ENCODE data around the gene ANXA3. TPM values are rescaled to one million over a fixed set of nuclear protein-coding genes. Genes with fewer than 3 reads are reported as not detected.
A peak's percentile ranks its signal among the peaks of the same experiment; 100 is the strongest.

Gene ANXA3
- total RNA-seq, 1 donor from 2014 or later: 271 TPM

DNA sequence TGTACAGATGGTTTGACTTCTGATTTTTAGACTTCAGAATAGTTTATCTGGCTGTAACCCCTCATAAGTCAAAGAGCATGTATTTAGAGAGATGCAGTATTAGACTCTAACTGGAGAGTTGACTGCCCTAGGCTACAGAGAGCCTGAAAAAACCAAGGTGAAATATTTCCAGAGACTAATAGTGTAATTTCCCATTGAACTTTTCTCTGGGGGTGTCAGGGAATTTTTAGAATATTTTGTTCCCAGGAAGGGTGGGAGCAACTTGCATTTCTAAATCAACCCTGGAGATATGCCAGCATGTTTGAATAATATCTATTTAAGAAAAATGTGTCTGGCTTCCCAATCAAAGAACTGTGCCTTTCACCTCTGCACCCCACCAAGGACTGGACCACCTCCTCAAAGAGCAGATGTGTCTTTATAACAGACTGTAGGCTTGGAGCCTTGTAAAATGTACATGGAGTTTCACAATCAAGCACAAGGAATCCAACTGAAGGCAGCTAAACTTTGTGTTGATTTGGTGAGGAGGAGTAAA is 2.0 kb downstream of the ANXA3 start:
- Histone ChIP-seq H3K4me3 (ENCODE audit: low read depth, low read length) (no peak overlapping the region), H3K36me3 (ENCODE audit: control insufficient read depth, insufficient read depth, low read length) (no peaks in the 10 kb centered on the region), H3K27me3 (ENCODE audit: control insufficient read depth, insufficient read depth, low read length) (no peaks in the 10 kb centered on the region)
- DNase-seq (ENCODE audit: low read depth): no peak
- TF ChIP-seq, protein P1, sequence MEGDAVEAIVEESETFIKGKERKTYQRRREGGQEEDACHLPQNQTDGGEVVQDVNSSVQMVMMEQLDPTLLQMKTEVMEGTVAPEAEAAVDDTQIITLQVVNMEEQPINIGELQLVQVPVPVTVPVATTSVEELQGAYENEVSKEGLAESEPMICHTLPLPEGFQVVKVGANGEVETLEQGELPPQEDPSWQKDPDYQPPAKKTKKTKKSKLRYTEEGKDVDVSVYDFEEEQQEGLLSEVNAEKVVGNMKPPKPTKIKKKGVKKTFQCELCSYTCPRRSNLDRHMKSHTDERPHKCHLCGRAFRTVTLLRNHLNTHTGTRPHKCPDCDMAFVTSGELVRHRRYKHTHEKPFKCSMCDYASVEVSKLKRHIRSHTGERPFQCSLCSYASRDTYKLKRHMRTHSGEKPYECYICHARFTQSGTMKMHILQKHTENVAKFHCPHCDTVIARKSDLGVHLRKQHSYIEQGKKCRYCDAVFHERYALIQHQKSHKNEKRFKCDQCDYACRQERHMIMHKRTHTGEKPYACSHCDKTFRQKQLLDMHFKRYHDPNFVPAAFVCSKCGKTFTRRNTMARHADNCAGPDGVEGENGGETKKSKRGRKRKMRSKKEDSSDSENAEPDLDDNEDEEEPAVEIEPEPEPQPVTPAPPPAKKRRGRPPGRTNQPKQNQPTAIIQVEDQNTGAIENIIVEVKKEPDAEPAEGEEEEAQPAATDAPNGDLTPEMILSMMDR (IDR thresholded peaks at IDR 0.05; ENCODE audit: insufficient read depth, low read length, poor library complexity, severe bottlenecking): no peak

DNA sequence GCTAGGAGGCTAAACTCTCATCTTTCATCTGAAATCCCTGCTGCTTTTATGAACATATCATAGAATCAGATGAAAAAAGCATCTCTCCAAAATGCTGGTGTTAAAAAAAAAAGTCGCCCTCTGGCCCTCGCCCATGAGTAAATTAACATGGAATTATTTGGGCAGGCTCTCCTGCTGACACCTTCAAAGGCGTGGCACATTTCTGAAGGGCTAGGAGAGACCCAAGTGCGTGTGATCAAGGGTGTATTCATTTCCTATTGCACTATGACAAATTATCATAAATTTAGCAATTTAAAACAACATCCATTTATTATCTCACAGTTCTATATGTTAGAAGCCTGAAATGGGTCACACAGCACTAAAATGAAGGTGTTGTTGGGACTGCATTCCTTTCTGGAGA is 5.1 kb downstream of the ANXA3 start:
- no peak for DNase-seq (ENCODE audit: low read depth)
- TF ChIP-seq, protein P1 (IDR thresholded peaks at IDR 0.05; ENCODE audit: insufficient read depth, low read length, poor library complexity, severe bottlenecking): no peak
- no peaks in the 10 kb centered on the region for H3K36me3 ChIP-seq (ENCODE audit: control insufficient read depth, insufficient read depth, low read length)
- H3K27me3 ChIP-seq (ENCODE audit: control insufficient read depth, insufficient read depth, low read length): no peaks in the 10 kb centered on the region
- H3K4me3 ChIP-seq (ENCODE audit: low read depth, low read length): no peak overlapping the region

DNA sequence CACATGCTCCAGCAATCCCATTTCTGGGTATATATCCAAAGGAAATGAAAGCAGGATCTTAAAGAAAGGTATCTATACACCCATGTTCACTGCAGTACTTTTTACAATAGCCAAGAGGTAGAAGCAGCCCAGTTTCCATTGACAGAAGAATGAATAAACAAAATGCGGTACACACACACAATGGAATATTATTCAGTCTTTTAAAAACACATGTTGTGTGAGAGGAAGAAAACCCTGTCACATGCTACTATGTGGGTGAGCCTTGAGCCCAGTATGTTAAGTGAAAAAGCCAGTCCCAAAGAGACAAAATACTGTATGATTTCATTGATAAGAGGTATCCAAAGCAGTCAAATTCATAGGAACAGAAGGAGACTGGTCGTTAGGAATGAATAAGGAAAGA is 6.3 kb downstream of the ANXA3 start:
- DNase-seq (ENCODE audit: low read depth): no peak
- TF ChIP-seq, protein P1 (IDR thresholded peaks at IDR 0.05; ENCODE audit: insufficient read depth, low read length, poor library complexity, severe bottlenecking): no peak
- no peaks in the 10 kb centered on the region for H3K36me3 ChIP-seq (ENCODE audit: control insufficient read depth, insufficient read depth, low read length)
- no peaks in the 10 kb centered on the region for H3K27me3 ChIP-seq (ENCODE audit: control insufficient read depth, insufficient read depth, low read length)
- H3K4me3 ChIP-seq (ENCODE audit: low read depth, low read length): no peak overlapping the region

DNA sequence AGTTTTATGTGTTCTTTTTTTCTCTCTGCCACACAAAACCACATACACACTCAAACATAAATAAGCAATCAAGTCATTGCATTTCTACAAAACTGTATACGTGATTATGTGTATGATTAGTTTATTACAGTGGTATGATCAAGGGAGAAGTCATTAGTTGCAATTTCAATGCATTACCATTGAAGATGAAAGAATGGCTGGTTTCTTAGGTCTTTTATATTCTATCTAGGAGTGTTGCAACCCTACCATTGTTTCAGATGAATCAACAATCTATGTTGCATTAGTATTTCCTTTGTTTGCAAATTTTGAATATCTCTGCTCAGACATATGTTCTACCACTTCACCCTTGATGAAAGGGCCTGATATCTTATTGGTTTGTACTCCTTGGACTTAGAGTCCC is 6.8 kb downstream of the ANXA3 start:
- no peak for DNase-seq (ENCODE audit: low read depth)
- Histone ChIP-seq H3K27me3 (ENCODE audit: control insufficient read depth, insufficient read depth, low read length) (no peaks in the 10 kb centered on the region), H3K36me3 (ENCODE audit: control insufficient read depth, insufficient read depth, low read length) (no peaks in the 10 kb centered on the region), H3K4me3 (ENCODE audit: low read depth, low read length) (no peak overlapping the region)
- TF ChIP-seq, protein P1 (IDR thresholded peaks at IDR 0.05; ENCODE audit: insufficient read depth, low read length, poor library complexity, severe bottlenecking): no peak

DNA sequence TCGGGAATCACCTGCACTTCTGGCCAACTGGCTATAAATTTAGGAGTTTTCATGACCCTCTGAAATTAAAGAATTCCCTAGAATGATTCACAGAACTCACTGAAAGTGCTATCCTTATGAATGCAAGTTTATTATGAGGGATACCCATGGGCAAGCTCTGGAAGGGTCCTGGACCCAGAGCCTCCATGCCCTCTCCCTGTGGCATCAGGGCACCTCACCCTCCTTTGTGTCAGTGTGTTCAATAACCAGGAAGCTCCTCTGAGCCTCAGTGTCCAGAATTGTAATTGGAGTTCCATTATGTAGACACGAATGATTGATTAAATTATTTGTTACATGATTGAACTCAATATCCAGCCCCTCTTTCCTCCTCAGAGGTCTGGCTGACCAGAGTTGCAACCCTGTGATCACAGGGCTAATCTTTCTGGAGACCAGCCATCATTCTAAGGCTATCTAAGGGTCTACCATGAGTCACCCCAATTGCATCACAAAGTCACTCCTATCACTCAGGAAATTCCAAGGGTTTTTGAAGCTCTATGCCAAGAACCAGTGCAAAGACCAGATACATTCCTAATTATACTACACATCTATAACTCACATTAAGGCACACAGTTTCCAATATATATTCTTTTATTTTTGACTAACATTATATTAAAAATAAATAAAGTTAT is 8.9 kb downstream of the ANXA3 start:
- Histone ChIP-seq H3K36me3 (ENCODE audit: control insufficient read depth, insufficient read depth, low read length) (no peaks in the 10 kb centered on the region), H3K27me3 (ENCODE audit: control insufficient read depth, insufficient read depth, low read length) (no peaks in the 10 kb centered on the region), H3K4me3 (ENCODE audit: low read depth, low read length) (no peak overlapping the region)
- TF ChIP-seq, protein P1 (IDR thresholded peaks at IDR 0.05; ENCODE audit: insufficient read depth, low read length, poor library complexity, severe bottlenecking): no peak
- peak; percentile 69 for DNase-seq (ENCODE audit: low read depth)

DNA sequence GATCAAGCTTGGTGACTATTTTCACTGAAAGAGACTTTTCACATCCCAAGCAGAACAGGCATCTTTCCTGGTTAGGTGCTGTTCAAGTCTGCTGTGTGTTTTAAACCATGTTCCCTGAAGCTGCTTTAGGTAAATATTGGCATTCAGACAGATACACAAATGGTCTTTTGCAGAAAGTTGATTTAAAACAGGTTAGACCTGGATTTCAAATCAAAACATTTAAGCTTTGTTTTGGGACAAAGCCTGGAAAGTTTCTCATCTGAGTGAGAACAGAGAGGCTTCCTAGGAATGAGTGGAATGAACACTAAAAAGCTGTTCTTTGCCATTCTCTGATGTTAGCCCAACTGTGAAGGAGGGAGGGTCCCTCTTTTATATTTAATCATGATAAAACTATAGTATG is 10.1 kb downstream of the ANXA3 start:
- H3K4me3 ChIP-seq (ENCODE audit: low read depth, low read length): no peak overlapping the region
- TF ChIP-seq, protein P1 (IDR thresholded peaks at IDR 0.05; ENCODE audit: insufficient read depth, low read length, poor library complexity, severe bottlenecking): no peak
- DNase-seq (ENCODE audit: low read depth): no peak
- H3K36me3 ChIP-seq (ENCODE audit: control insufficient read depth, insufficient read depth, low read length): no peaks in the 10 kb centered on the region
- H3K27me3 ChIP-seq (ENCODE audit: control insufficient read depth, insufficient read depth, low read length): no peaks in the 10 kb centered on the region

Measured in kidney epithelial cell (primary cell).